Hepatocyte (in vitro differentiated cells): ENCODE data around the gene PRKAG2.

Experiments
- EZH2 ChIP-seq: fragments of 200-600 bp; sonication (generic); IDR thresholded peaks from 2 replicates; pipeline ENCODE4 v1.6.1; 2016; ENCODE audit warnings: antibody characterized with exemption, mild to moderate bottlenecking, borderline replicate concordance
- TF ChIP-seq, protein P1 (sequence below): fragments of 200-600 bp; sonication (generic); IDR thresholded peaks from 2 replicates; pipeline ENCODE4 v1.5.1; 2016; ENCODE audit warnings: antibody characterized with exemption, mild to moderate bottlenecking; ENCODE audit not compliant: poor library complexity

GRCh38 chr7:151637781-151638261, 239.1 kb downstream of the PRKAG2 start:
- TF ChIP-seq, protein P1, sequence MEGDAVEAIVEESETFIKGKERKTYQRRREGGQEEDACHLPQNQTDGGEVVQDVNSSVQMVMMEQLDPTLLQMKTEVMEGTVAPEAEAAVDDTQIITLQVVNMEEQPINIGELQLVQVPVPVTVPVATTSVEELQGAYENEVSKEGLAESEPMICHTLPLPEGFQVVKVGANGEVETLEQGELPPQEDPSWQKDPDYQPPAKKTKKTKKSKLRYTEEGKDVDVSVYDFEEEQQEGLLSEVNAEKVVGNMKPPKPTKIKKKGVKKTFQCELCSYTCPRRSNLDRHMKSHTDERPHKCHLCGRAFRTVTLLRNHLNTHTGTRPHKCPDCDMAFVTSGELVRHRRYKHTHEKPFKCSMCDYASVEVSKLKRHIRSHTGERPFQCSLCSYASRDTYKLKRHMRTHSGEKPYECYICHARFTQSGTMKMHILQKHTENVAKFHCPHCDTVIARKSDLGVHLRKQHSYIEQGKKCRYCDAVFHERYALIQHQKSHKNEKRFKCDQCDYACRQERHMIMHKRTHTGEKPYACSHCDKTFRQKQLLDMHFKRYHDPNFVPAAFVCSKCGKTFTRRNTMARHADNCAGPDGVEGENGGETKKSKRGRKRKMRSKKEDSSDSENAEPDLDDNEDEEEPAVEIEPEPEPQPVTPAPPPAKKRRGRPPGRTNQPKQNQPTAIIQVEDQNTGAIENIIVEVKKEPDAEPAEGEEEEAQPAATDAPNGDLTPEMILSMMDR = no peak
- TF ChIP-seq EZH2 = no peak
